ENCODE results near the gene SPATA12. TPM values are rescaled to one million over a fixed set of nuclear protein-coding genes. Genes with fewer than 3 reads are reported as not detected.

SPATA12 gene
- total and polyA plus RNA-seq, 7 donors: 0.26 TPM; not detected in 6

DNA sequence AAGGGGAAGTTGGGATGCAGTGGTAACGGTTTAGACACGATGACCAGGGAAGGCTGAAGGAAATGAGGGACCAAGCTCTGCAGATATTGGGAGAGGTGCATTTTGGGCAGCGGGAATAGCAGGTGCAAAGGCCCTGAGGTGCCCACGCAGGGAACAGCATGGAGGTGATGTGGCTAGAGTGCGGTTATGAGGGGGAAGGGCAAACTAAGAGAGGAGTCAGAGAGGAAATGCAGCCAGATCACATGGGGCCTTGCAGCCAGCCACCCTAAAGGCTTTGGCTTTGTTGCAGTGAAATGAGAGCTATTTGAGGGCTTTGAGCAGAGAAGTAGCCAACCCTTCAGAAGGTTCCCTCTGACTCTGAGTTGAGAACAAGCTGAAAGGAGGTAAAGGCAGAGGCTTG lies 2.6 kb downstream of the SPATA12 start:
- no peaks in the 10 kb centered on the region for H3K9me3 ChIP-seq
- no peaks in the 10 kb centered on the region for H3K36me3 ChIP-seq
- H3K4me3 ChIP-seq: no peak overlapping the region
- no peak for TF ChIP-seq CTCF (IDR thresholded peaks at IDR 0.05)
- TF ChIP-seq POLR2AphosphoS5 (IDR thresholded peaks at IDR 0.05): no peak
- TF ChIP-seq EP300 (IDR thresholded peaks at IDR 0.05): no peak
- TF ChIP-seq POLR2A (IDR thresholded peaks at IDR 0.05): no peak
- DNase-seq: no peak
- peaks cover 0 to 75% (median 53%) of the 10 kb centered on the region in 4 donors for H3K4me1 ChIP-seq
- 85 to 91% methylated on average over 5 of the region's 5 CpGs for WGBS, 2 donors
- H3K27ac ChIP-seq: peak overlapping the region in 3 of 4 donors; percentile 84 to 92 (median 86)
- H3K27me3 ChIP-seq: no peaks in the 10 kb centered on the region
- intact Hi-C loops (cut with DNase I): no loop called here

DNA sequence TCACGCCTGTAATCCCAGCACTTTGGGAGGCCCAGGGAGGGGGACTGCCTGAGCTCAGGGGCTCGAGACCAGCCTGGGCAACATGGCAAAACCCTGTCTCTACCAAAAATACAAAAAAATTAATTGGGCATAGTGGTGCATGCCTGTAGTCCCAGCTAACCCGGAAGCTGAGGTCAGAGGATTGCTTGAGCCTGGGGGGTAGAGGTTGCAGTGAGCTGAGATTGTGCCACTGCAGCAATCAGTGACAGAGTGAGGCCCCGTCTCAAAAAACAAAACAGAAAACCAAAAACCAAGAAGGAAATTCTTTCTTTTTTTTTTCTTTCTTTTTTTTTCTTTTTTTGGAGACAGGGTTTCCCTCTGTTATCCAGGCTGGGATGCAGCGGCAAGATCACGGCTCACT lies 3.5 kb downstream of the SPATA12 start:
- Histone ChIP-seq H3K4me1 (peaks cover 0 to 84% (median 63%) of the 10 kb centered on the region in 4 donors), H3K36me3 (no peaks in the 10 kb centered on the region), H3K9me3 (no peaks in the 10 kb centered on the region), H3K27ac (peak overlapping the region in 1 of 4 donors; percentile 92), H3K27me3 (no peaks in the 10 kb centered on the region), H3K4me3 (no peak overlapping the region)
- TF ChIP-seq EP300 (IDR thresholded peaks at IDR 0.05) (no peak), POLR2A (IDR thresholded peaks at IDR 0.05) (no peak), CTCF (IDR thresholded peaks at IDR 0.05) (no peak), POLR2AphosphoS5 (IDR thresholded peaks at IDR 0.05) (no peak)
- intact Hi-C loops (cut with DNase I): no loop called here
- no peak for DNase-seq
- 86 to 90% methylated on average over 6 of the region's 6 CpGs for WGBS, 2 donors

- TF ChIP-seq POLR2AphosphoS5 (IDR thresholded peaks at IDR 0.05) (no peak), POLR2A (IDR thresholded peaks at IDR 0.05) (no peak), CTCF (IDR thresholded peaks at IDR 0.05) (no peak), EP300 (IDR thresholded peaks at IDR 0.05) (no peak)
- Histone ChIP-seq H3K4me1 (peaks cover 0 to 86% (median 68%) of the 10 kb centered on the region in 4 donors), H3K4me3 (no peak overlapping the region), H3K36me3 (no peaks in the 10 kb centered on the region), H3K9me3 (no peaks in the 10 kb centered on the region), H3K27me3 (no peaks in the 10 kb centered on the region), H3K27ac (no peak overlapping the region)
- no peak for DNase-seq
- intact Hi-C loops (cut with DNase I): no loop called here
- WGBS, 2 donors: 90 to 98% methylated on average over 2 of the region's 2 CpGs
These were observed 4.1 kb downstream of the SPATA12 start for GRCh38 chr3:57064572-57064971.

DNA sequence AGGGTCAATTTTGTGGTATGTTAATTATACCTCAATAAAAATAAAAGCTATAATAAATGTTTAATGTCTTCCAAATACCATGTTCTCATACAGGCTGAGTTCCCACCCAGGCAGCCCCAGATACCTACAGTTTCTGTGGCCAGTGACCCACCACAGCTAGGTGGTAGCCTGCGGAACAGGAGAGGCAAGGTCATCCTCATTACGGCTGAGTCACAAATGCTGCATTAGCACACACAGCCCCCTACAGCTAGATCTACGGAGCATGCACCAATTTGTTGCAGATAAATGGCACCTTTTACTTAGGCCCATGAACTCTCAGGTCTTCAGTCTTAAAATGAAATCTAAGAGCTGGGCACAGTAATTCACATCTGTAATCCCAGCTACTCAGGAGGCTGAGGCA lies 5.1 kb downstream of the SPATA12 start:
- H3K27ac ChIP-seq: peak overlapping the region in 2 of 4 donors; percentile 4 to 79
- no peaks in the 10 kb centered on the region for H3K9me3 ChIP-seq
- WGBS, 2 donors: 92 to 94% methylated on average over 3 of the region's 3 CpGs
- intact Hi-C loops (cut with DNase I): loop anchor here (5.0 kb wide), 1 partner anchor 258 kb away; no protein-coding TSS in a partner anchor
- no peaks in the 10 kb centered on the region for H3K27me3 ChIP-seq
- H3K4me3 ChIP-seq: no peak overlapping the region
- no peaks in the 10 kb centered on the region for H3K36me3 ChIP-seq
- H3K4me1 ChIP-seq: peaks cover 0 to 83% (median 61%) of the 10 kb centered on the region in 4 donors
- no peak for DNase-seq
- TF ChIP-seq POLR2A (IDR thresholded peaks at IDR 0.05) (no peak), CTCF (IDR thresholded peaks at IDR 0.05) (no peak), EP300 (IDR thresholded peaks at IDR 0.05) (no peak), POLR2AphosphoS5 (IDR thresholded peaks at IDR 0.05) (no peak)

- intact Hi-C loops (cut with DNase I): loop anchor here (5.0 kb wide), 1 partner anchor 259 kb away; no protein-coding TSS in a partner anchor
- Histone ChIP-seq H3K27me3 (no peaks in the 10 kb centered on the region), H3K4me3 (no peak overlapping the region), H3K4me1 (peaks cover 0 to 74% (median 53%) of the 10 kb centered on the region in 4 donors), H3K9me3 (no peaks in the 10 kb centered on the region), H3K36me3 (no peaks in the 10 kb centered on the region), H3K27ac (peak overlapping the region in 3 of 4 donors; percentile 4 to 79 (median 75))
- WGBS, 2 donors: 97 to 98% methylated on average over 6 of the region's 6 CpGs
- DNase-seq: no peak
- TF ChIP-seq EP300 (IDR thresholded peaks at IDR 0.05): no peak
- no peak for TF ChIP-seq POLR2A (IDR thresholded peaks at IDR 0.05)
- no peak for TF ChIP-seq CTCF (IDR thresholded peaks at IDR 0.05)
- TF ChIP-seq POLR2AphosphoS5 (IDR thresholded peaks at IDR 0.05): no peak
These were observed 6.0 kb downstream of the SPATA12 start for GRCh38 chr3:57066471-57066870.

All from sigmoid colon (tissue), 7 donors.